Measurements from ENCODE around the gene TPSAB1. TPM values are rescaled to one million over a fixed set of nuclear protein-coding genes. Genes with fewer than 3 reads are reported as not detected.
A peak's percentile ranks its signal among the peaks of the same experiment; 100 is the strongest.

The TPSAB1 gene
- polyA plus RNA-seq, 6 donors from 2014 or later = not detected

GRCh38 chr16:1200014-1200627 lies 40.4 kb upstream of the TPSAB1 start:
- ATAC-seq (ENCODE audit: low read depth in 2 of 2) = no peak
- Mint-ChIP-seq H3K9me3 (peaks cover 0 to 5% (median 0%) of the 10 kb centered on the region in 7 donors), H3K27me3 (peaks cover 0 to 10% (median 9%) of the 10 kb centered on the region in 3 donors)

GRCh38 chr16:1201444-1201843 lies 39.1 kb upstream of the TPSAB1 start:
- Mint-ChIP-seq H3K4me3 (no peak overlapping the region), H3K27ac (peak overlapping the region in 1 of 6 donors; percentile 44), H3K27me3 (peaks cover 0 to 6% (median 3%) of the 10 kb centered on the region in 3 donors), H3K36me3 (no peaks in the 10 kb centered on the region), H3K9me3 (peaks cover 0 to 5% (median 0%) of the 10 kb centered on the region in 7 donors), H3K4me1 (peaks cover 0 to 5% (median 0%) of the 10 kb centered on the region in 3 donors)
- DNase-seq (no peak), ATAC-seq (ENCODE audit: low read depth in 2 of 2) (no peak)

More at GRCh38 chr16:1200014-1200627, 40.4 kb upstream of the TPSAB1 start:
- peak overlapping the region in 1 of 8 donors; percentile 70 for H3K4me3 Mint-ChIP-seq
- DNase-seq = no peak
- H3K4me1 Mint-ChIP-seq = peaks cover 0 to 5% (median 0%) of the 10 kb centered on the region in 3 donors
- H3K27ac Mint-ChIP-seq = peak overlapping the region in 1 of 6 donors; percentile 49
- no peaks in the 10 kb centered on the region for H3K36me3 Mint-ChIP-seq

- Mint-ChIP-seq H3K4me3 (no peak overlapping the region), H3K4me1 (peaks cover 0 to 5% (median 0%) of the 10 kb centered on the region in 3 donors), H3K36me3 (no peaks in the 10 kb centered on the region), H3K27me3 (no peaks in the 10 kb centered on the region), H3K27ac (no peak overlapping the region), H3K9me3 (peaks cover 0 to 5% (median 0%) of the 10 kb centered on the region in 7 donors)
- DNase-seq (no peak), ATAC-seq (ENCODE audit: low read depth in 2 of 2) (no peak)
Measured at GRCh38 chr16:1202274-1202673, 38.2 kb upstream of the TPSAB1 start.

GRCh38 chr16:1204933-1205332 lies 35.6 kb upstream of the TPSAB1 start:
- H3K9me3 Mint-ChIP-seq = peaks cover 0 to 2% (median 0%) of the 10 kb centered on the region in 7 donors
- H3K36me3 Mint-ChIP-seq = no peaks in the 10 kb centered on the region
- no peak for ATAC-seq (ENCODE audit: low read depth in 2 of 2)
- peaks cover 0 to 5% (median 0%) of the 10 kb centered on the region in 3 donors for H3K27me3 Mint-ChIP-seq
- DNase-seq = no peak
- no peak overlapping the region for H3K27ac Mint-ChIP-seq
- peaks cover 0 to under 1% (median 0%) of the 10 kb centered on the region in 3 donors for H3K4me1 Mint-ChIP-seq
- no peak overlapping the region for H3K4me3 Mint-ChIP-seq

GRCh38 chr16:1206326-1206725 lies 34.2 kb upstream of the TPSAB1 start:
- Mint-ChIP-seq H3K4me3 (no peak overlapping the region), H3K4me1 (no peaks in the 10 kb centered on the region), H3K9me3 (no peaks in the 10 kb centered on the region), H3K27ac (no peak overlapping the region), H3K27me3 (peaks cover 0 to 5% (median 0%) of the 10 kb centered on the region in 3 donors), H3K36me3 (no peaks in the 10 kb centered on the region)
- ATAC-seq (ENCODE audit: low read depth in 2 of 2) (no peak), DNase-seq (no peak)

- DNase-seq = no peak
- peaks cover 0 to 5% (median 0%) of the 10 kb centered on the region in 3 donors for H3K27me3 Mint-ChIP-seq
- no peaks in the 10 kb centered on the region for H3K9me3 Mint-ChIP-seq
- no peak for ATAC-seq (ENCODE audit: low read depth in 2 of 2)
- no peak overlapping the region for H3K4me3 Mint-ChIP-seq
- H3K27ac Mint-ChIP-seq = no peak overlapping the region
- no peaks in the 10 kb centered on the region for H3K36me3 Mint-ChIP-seq
- H3K4me1 Mint-ChIP-seq = no peaks in the 10 kb centered on the region
Measured at GRCh38 chr16:1206786-1207185, 33.7 kb upstream of the TPSAB1 start.

GRCh38 chr16:1208239-1208830 lies 32.2 kb upstream of the TPSAB1 start:
- H3K27ac Mint-ChIP-seq = peak overlapping the region in 1 of 6 donors; percentile 92
- peaks cover 0 to 5% (median 0%) of the 10 kb centered on the region in 3 donors for H3K27me3 Mint-ChIP-seq
- DNase-seq (no peak), ATAC-seq (ENCODE audit: low read depth in 2 of 2) (no peak)
- H3K36me3 Mint-ChIP-seq = no peaks in the 10 kb centered on the region
- H3K9me3 Mint-ChIP-seq = no peaks in the 10 kb centered on the region
- H3K4me1 Mint-ChIP-seq = no peaks in the 10 kb centered on the region
- H3K4me3 Mint-ChIP-seq = no peak overlapping the region

GRCh38 chr16:1209081-1209480 lies 31.4 kb upstream of the TPSAB1 start:
- no peak for ATAC-seq (ENCODE audit: low read depth in 2 of 2)
- Mint-ChIP-seq H3K9me3 (no peaks in the 10 kb centered on the region), H3K27ac (no peak overlapping the region)

GRCh38 chr16:1210461-1210860 lies 30.0 kb upstream of the TPSAB1 start:
- Mint-ChIP-seq H3K4me3 (no peak overlapping the region), H3K4me1 (no peaks in the 10 kb centered on the region), H3K36me3 (no peaks in the 10 kb centered on the region), H3K27me3 (peaks cover 0 to 5% (median 0%) of the 10 kb centered on the region in 3 donors), H3K27ac (no peak overlapping the region), H3K9me3 (no peaks in the 10 kb centered on the region)
- DNase-seq (no peak), ATAC-seq (ENCODE audit: low read depth in 2 of 2) (no peak)

More at GRCh38 chr16:1209081-1209480, 31.4 kb upstream of the TPSAB1 start:
- Mint-ChIP-seq H3K4me1 (no peaks in the 10 kb centered on the region), H3K27me3 (peaks cover 0 to 5% (median 0%) of the 10 kb centered on the region in 3 donors), H3K4me3 (no peak overlapping the region), H3K36me3 (no peaks in the 10 kb centered on the region)
- no peak for DNase-seq

- DNase-seq (no peak), ATAC-seq (ENCODE audit: low read depth in 2 of 2) (no peak)
- Mint-ChIP-seq H3K4me3 (no peak overlapping the region), H3K27ac (no peak overlapping the region), H3K9me3 (no peaks in the 10 kb centered on the region), H3K27me3 (peaks cover 0 to 9% (median 0%) of the 10 kb centered on the region in 3 donors), H3K4me1 (no peaks in the 10 kb centered on the region), H3K36me3 (no peaks in the 10 kb centered on the region)
Measured at GRCh38 chr16:1211451-1212268, 28.8 kb upstream of the TPSAB1 start.

GRCh38 chr16:1212616-1213194 lies 27.8 kb upstream of the TPSAB1 start:
- H3K27ac Mint-ChIP-seq = no peak overlapping the region
- H3K27me3 Mint-ChIP-seq = peaks cover 0 to 9% (median 0%) of the 10 kb centered on the region in 3 donors
- H3K4me1 Mint-ChIP-seq = no peaks in the 10 kb centered on the region
- no peak for ATAC-seq (ENCODE audit: low read depth in 2 of 2)
- H3K9me3 Mint-ChIP-seq = no peaks in the 10 kb centered on the region
- no peak overlapping the region for H3K4me3 Mint-ChIP-seq
- no peak for DNase-seq
- H3K36me3 Mint-ChIP-seq = no peaks in the 10 kb centered on the region

- Mint-ChIP-seq H3K36me3 (no peaks in the 10 kb centered on the region), H3K27me3 (peaks cover 0 to 5% (median 0%) of the 10 kb centered on the region in 3 donors), H3K4me3 (no peak overlapping the region), H3K4me1 (no peaks in the 10 kb centered on the region), H3K27ac (no peak overlapping the region), H3K9me3 (no peaks in the 10 kb centered on the region)
- no peak for ATAC-seq (ENCODE audit: low read depth in 2 of 2)
- DNase-seq = no peak
Measured at GRCh38 chr16:1213231-1213630, 27.3 kb upstream of the TPSAB1 start.

GRCh38 chr16:1213796-1214372 lies 26.6 kb upstream of the TPSAB1 start:
- DNase-seq (no peak), ATAC-seq (ENCODE audit: low read depth in 2 of 2) (no peak)
- H3K27me3 Mint-ChIP-seq = peaks cover 0 to 5% (median 0%) of the 10 kb centered on the region in 3 donors
- no peak overlapping the region for H3K4me3 Mint-ChIP-seq
- H3K9me3 Mint-ChIP-seq = no peaks in the 10 kb centered on the region
- H3K27ac Mint-ChIP-seq = no peak overlapping the region
- no peaks in the 10 kb centered on the region for H3K36me3 Mint-ChIP-seq
- no peaks in the 10 kb centered on the region for H3K4me1 Mint-ChIP-seq
